Measurements from ENCODE around the gene LRRC71. TPM values are rescaled to one million over a fixed set of nuclear protein-coding genes. Genes with fewer than 3 reads are reported as not detected.

Gene LRRC71
- total and polyA plus RNA-seq, 5 donors, result 0.18 to 0.31 TPM; not detected in 3

DNA sequence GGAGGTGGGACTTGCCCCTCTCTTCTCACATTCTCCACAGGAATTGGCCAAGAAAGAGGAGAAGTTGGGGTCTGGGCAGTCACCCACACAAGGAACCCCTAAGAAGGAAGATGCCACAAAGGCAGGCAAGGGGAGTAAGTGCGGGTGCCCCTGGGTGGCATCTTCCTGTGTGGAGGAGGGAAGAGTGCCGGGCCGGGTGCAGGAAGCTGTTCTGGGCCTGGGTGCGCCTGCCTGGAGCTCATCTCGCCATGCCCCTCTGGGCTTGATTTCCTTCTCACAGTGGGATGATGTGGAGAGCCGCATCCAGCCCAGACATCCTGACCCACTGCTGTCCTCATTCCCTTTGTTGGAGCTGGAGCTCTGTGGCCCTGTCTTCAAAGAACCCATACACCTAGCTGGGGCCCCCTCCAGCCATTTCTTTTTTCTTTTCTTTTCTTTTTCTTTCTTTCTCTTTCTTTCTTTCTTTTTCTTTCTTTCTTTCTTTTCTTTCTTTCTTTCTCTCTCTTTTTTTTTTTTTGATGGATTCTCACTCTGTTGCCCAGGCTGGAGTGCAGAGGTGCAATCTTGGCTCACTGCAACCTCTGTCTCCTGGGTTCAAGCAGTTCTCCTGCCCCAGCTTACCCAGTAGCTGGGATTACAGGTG is 9.3 kb downstream of the LRRC71 start:
- H3K27me3 ChIP-seq (ENCODE audit: control insufficient read depth, insufficient read depth), result no peaks in the 10 kb centered on the region
- 56% methylated on average over 6 of the region's 6 CpGs for WGBS

DNA sequence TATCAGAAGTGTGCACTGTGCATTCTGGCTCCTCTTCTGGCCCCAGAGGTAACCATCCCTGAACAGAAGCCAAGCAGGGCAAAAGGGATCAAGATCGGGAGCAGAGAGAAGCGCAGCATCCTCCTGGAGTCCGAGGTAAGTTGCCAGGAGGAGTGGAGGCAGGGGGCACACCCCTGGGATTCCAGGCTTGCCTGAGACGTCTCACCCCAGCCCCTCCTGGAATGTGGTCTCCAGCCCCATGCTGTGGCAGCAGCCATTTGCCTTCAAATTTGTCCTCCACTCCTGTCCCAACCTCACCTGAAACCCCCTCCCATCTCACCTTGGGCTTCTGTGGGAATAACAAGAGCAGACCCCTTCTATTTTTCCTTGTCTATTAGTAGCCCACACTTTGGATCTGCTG is 10.1 kb downstream of the LRRC71 start:
- no peak for DNase-seq
- no peaks in the 10 kb centered on the region for H3K27me3 ChIP-seq (ENCODE audit: control insufficient read depth, insufficient read depth)
- ATAC-seq, result no peak

More for the DNA sequence above, 9.3 kb downstream of the LRRC71 start:
- H3K9me3 ChIP-seq (ENCODE audit: control insufficient read depth, low read length), result no peaks in the 10 kb centered on the region
- intact Hi-C loops (cut with DNase I), result loop anchor here in 1 of 4 donors (5.0 kb wide), 1 partner anchor 37 kb away; the partner anchor contains the start of gene PEAR1
- H3K4me3 ChIP-seq (ENCODE audit: low read length), result no peak overlapping the region
- ATAC-seq (no peak), DNase-seq (no peak)
- no peaks in the 10 kb centered on the region for H3K4me1 ChIP-seq (ENCODE audit: control insufficient read depth, insufficient read depth, low read length)
- H3K27ac ChIP-seq (ENCODE audit: low read length), result no peak overlapping the region

DNA sequence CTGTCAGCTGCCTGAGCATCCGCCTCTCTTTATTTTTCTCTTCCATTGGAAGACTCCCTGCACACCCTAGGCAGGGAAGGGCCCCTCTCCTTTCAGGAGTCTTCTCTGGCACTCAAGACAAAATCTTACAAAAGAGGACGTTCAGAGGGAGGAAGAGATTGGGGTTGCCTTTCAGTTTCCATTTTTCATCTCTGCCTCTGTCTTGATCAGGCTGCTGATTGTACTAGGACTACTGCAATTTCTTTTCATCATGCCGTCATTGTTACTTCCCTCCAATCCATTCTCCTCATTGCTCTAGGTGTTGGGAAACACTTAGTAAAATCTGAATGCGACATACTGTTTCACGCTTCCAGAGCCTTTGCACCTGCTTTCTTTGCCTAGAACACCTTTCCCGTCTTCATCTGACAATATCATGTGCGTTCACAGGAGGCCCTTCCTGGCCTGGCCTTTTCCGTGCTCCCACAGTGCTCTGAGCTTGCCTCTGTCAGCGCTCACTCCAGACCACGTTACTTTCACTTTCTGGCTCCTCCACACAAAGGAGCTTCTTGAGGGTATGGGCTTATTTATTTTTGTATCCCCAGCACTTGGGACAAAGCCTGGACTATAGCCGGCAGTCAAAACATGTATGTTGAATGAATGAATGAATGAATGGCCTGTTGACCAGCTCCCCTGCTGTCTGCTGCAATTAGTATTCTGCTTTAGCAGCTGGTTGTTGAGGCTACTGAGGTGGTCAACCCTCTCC is 10.9 kb downstream of the LRRC71 start:
- H3K4me3 ChIP-seq (ENCODE audit: low read length), result no peak overlapping the region
- intact Hi-C loops (cut with DNase I), result no loop called here
- WGBS, result 48% methylated on average over 11 of the region's 11 CpGs
- no peaks in the 10 kb centered on the region for H3K4me1 ChIP-seq (ENCODE audit: control insufficient read depth, insufficient read depth, low read length)
- H3K9me3 ChIP-seq (ENCODE audit: control insufficient read depth, low read length), result no peaks in the 10 kb centered on the region
- ATAC-seq, result peak; percentile 38 to 49
- DNase-seq, result no peak
- H3K27ac ChIP-seq (ENCODE audit: low read length), result no peak overlapping the region
- no peaks in the 10 kb centered on the region for H3K27me3 ChIP-seq (ENCODE audit: control insufficient read depth, insufficient read depth)

More for the DNA sequence above, 10.1 kb downstream of the LRRC71 start:
- Histone ChIP-seq H3K27ac (ENCODE audit: low read length) (no peak overlapping the region), H3K4me3 (ENCODE audit: low read length) (no peak overlapping the region), H3K9me3 (ENCODE audit: control insufficient read depth, low read length) (no peaks in the 10 kb centered on the region), H3K4me1 (ENCODE audit: control insufficient read depth, insufficient read depth, low read length) (no peaks in the 10 kb centered on the region)
- 58% methylated on average over 4 of the region's 4 CpGs for WGBS
- intact Hi-C loops (cut with DNase I), result no loop called here

DNA sequence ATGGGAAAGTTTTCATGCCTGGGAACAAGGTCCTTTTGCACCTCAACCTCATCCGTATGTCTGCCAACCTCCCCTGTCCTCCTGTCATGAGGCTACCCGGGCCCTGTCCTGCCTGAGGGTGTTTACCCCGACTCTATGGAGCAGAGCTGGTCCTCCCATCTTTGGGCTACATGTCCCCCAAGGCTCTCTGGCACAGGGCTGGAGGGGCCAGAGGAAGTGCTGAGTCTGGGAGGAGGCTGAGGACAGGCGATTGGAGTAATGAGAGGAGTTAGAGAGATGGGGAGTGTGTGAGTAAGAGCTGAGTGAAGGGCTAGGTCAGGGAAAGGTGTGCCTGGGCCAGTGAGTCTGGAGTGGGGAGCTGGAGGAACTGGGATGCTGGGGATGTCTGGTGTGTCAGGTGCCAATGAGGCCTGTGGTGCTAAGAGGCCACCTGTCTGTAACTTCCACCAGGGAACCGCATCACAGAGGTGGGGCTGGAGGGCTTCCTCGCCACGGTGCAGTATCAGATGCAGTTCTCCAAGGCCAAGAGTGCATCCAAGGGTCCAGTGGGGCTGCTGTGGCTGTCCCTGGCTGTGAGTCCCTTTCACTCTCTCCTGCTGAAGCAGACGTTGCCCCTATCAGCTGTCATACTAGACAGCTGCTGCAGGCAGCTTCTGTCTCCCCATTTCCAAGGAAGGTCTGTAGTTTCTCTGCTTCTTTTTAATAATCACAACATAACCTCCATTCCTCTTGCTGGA is 11.7 kb downstream of the LRRC71 start:
- Histone ChIP-seq H3K27ac (ENCODE audit: low read length) (no peak overlapping the region), H3K4me1 (ENCODE audit: control insufficient read depth, insufficient read depth, low read length) (no peaks in the 10 kb centered on the region), H3K9me3 (ENCODE audit: control insufficient read depth, low read length) (no peaks in the 10 kb centered on the region), H3K27me3 (ENCODE audit: control insufficient read depth, insufficient read depth) (no peaks in the 10 kb centered on the region), H3K4me3 (ENCODE audit: low read length) (no peak overlapping the region)
- intact Hi-C loops (cut with DNase I), result no loop called here
- 58% methylated on average over 8 of the region's 8 CpGs for WGBS
- ATAC-seq (peak in 1 of 2 donors; percentile 15), DNase-seq (no peak)

DNA sequence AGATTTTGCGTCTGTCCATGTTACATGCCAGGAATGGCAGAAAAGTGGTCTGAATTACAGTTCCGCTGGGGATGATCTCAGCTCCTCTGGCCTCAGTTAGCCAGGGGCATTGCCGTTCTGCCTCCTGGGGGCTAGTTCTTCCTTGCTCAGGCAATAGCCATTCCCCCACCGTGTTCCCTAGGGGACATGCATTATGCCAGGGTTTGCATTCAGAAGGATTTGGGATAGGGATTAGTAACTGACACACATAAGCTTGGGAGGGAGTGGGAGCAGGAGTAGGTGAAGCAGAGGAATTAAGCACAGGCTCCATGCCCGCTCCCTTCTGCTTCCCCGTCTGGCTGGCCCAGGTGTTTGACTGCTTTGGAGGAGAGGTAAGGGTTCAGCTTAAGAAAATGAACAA is 12.7 kb downstream of the LRRC71 start:
- no peaks in the 10 kb centered on the region for H3K9me3 ChIP-seq (ENCODE audit: control insufficient read depth, low read length)
- ATAC-seq (no peak), DNase-seq (no peak)
- no peak overlapping the region for H3K27ac ChIP-seq (ENCODE audit: low read length)
- H3K4me1 ChIP-seq (ENCODE audit: control insufficient read depth, insufficient read depth, low read length), result no peaks in the 10 kb centered on the region
- intact Hi-C loops (cut with DNase I), result no loop called here
- H3K4me3 ChIP-seq (ENCODE audit: low read length), result no peak overlapping the region
- 76% methylated on average over 6 of the region's 6 CpGs for WGBS
- no peaks in the 10 kb centered on the region for H3K27me3 ChIP-seq (ENCODE audit: control insufficient read depth, insufficient read depth)

DNA sequence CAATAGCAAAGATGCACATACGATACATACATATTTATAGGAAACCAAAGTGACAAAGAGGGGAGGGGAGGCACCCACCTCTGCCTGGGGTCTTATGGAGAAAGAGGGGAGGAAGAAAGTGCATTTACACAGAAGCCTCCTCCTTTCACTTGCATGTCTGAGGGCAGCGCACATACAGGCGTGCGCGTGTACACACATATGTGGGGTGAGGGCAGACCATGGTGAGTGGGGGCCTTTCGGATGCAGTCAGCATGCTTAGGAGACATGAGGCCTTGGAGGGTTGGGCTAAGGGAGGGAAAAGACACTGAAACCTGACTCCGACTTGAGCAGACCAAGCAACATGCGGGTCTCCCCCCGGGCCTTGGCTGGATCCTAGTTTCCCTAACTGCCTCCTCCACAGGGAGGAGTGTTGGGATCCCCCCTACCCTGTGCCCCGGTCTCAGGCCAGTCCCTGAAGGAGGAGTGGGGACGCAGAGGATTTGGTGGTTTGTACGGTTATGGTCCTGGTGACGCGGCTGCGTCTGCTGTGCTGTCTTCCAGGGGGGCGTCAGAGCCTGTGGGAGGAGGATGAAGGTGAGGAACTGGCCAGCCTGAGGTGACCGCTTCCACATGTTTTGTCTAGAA is 15.2 kb downstream of the LRRC71 start:
- WGBS, result 83% methylated on average over 17 of the region's 17 CpGs
- Histone ChIP-seq H3K27me3 (ENCODE audit: control insufficient read depth, insufficient read depth) (no peaks in the 10 kb centered on the region), H3K27ac (ENCODE audit: low read length) (no peak overlapping the region), H3K4me3 (ENCODE audit: low read length) (no peak overlapping the region), H3K4me1 (ENCODE audit: control insufficient read depth, insufficient read depth, low read length) (no peaks in the 10 kb centered on the region), H3K9me3 (ENCODE audit: control insufficient read depth, low read length) (no peaks in the 10 kb centered on the region)
- intact Hi-C loops (cut with DNase I), result no loop called here
- no peak for DNase-seq
- no peak for ATAC-seq

DNA sequence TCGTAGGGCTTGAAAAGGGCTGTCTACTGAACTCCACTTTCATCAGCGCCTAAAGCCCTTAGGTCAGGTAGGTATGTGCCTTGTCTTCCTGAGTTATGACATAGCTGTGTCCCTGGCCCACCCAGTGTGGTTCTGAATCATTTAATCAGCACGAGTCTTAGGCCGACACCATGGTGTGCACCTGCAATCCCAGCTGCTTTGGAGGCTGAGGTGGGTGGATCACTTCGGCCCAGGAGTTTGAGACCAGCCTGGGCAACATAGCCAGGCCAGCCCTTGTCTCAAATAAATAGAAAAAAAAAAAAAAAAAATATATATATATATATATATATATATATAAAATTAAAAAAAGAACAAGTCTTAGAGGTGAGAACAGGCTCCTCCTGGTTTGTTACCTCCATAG is 15.8 kb downstream of the LRRC71 start:
- Histone ChIP-seq H3K27ac (ENCODE audit: low read length) (no peak overlapping the region), H3K27me3 (ENCODE audit: control insufficient read depth, insufficient read depth) (no peaks in the 10 kb centered on the region), H3K4me1 (ENCODE audit: control insufficient read depth, insufficient read depth, low read length) (no peaks in the 10 kb centered on the region), H3K4me3 (ENCODE audit: low read length) (no peak overlapping the region), H3K9me3 (ENCODE audit: control insufficient read depth, low read length) (no peaks in the 10 kb centered on the region)
- DNase-seq, result no peak
- WGBS, result 91% methylated on average over 5 of the region's 5 CpGs
- intact Hi-C loops (cut with DNase I), result no loop called here
- ATAC-seq, result no peak

DNA sequence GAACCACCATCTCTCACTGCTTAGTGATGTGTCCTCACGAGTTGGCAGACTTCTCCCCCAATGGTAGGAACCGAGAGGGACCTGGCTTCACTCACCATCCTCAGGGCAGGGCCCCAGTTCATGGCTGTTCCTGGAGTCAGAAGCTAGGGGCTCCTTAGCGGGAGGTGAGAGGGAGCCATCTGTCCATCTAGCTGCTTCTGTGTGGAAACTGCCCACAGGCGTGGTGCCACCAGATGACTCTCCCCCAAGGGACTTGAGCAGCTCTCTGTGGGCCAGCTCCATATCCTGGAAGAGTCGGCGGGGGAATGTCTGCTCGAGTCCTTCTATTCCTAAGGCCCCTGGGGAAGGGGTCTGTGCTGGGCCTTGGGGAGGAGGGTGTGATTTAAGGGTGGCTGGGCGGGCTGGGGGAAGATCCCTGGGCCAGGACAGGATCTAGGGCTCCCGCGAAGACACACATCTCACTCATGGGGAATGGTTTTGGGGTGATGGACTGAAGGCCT is 16.3 kb downstream of the LRRC71 start:
- 76% methylated on average over 10 of the region's 10 CpGs for WGBS
- DNase-seq (no peak), ATAC-seq (no peak)
- Histone ChIP-seq H3K4me3 (ENCODE audit: low read length) (no peak overlapping the region), H3K27ac (ENCODE audit: low read length) (no peak overlapping the region), H3K4me1 (ENCODE audit: control insufficient read depth, insufficient read depth, low read length) (no peaks in the 10 kb centered on the region), H3K27me3 (ENCODE audit: control insufficient read depth, insufficient read depth) (no peaks in the 10 kb centered on the region), H3K9me3 (ENCODE audit: control insufficient read depth, low read length) (no peaks in the 10 kb centered on the region)
- intact Hi-C loops (cut with DNase I), result no loop called here

DNA sequence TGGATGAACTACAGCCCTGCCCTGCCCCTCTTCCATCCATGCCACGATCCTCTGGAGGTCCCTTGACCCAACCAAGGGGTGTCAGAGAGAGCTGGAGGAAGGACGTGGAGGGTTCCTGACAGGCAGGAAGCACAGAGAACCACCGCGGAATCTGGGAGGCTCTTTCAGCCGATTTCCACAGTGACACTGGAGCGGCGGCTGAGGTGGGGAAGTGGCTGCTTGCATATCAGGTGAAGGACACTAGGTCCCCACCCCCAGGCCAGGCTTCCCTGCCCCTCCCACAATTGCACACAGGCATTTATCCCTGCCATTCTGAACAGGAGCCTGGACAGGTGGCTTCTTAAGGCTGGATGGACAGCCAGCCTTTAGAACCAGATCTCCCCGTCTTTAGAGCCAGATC is 17.5 kb downstream of the LRRC71 start:
- DNase-seq, result no peak
- ATAC-seq, result no peak
- WGBS, result 76% methylated on average over 8 of the region's 8 CpGs
- Histone ChIP-seq H3K4me3 (ENCODE audit: low read length) (no peak overlapping the region), H3K27me3 (ENCODE audit: control insufficient read depth, insufficient read depth) (no peaks in the 10 kb centered on the region), H3K27ac (ENCODE audit: low read length) (no peak overlapping the region), H3K9me3 (ENCODE audit: control insufficient read depth, low read length) (no peaks in the 10 kb centered on the region), H3K4me1 (ENCODE audit: control insufficient read depth, insufficient read depth, low read length) (no peaks in the 10 kb centered on the region)
- intact Hi-C loops (cut with DNase I), result no loop called here

DNA sequence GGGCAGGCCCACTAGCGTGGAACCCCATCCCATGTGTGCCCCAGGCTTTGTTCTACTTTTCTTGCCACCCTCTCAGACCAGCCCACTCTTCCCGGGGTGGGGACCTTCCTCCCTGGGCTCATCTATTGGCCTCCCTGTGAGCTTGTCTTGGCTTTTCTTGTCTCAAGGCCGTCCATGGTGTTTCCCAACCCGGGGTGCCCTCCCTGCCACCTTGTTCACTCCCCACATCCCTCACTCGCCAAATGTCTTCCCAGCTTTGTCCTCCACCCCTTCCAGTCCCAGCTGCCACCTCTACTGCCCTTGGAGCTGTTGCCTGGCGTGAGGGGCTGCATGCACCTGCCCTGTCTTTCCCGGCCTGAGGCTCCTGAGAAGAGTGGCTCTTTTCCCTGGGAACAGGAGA is 18.4 kb downstream of the LRRC71 start:
- no peak for DNase-seq
- no peak for ATAC-seq
- intact Hi-C loops (cut with DNase I), result no loop called here
- Histone ChIP-seq H3K9me3 (ENCODE audit: control insufficient read depth, low read length) (no peaks in the 10 kb centered on the region), H3K4me1 (ENCODE audit: control insufficient read depth, insufficient read depth, low read length) (no peaks in the 10 kb centered on the region), H3K27ac (ENCODE audit: low read length) (no peak overlapping the region), H3K27me3 (ENCODE audit: control insufficient read depth, insufficient read depth) (no peaks in the 10 kb centered on the region), H3K4me3 (ENCODE audit: low read length) (no peak overlapping the region)
- WGBS, result 85% methylated on average over 7 of the region's 7 CpGs

Data from right cardiac atrium (tissue), 5 donors.